HUDEP-2 (cell line): ENCODE measurements around the gene AKT1.

Experiments used
- DNase-seq, 76 experiments: peaks; one replicate each; lab custom pipeline; 2025; ENCODE audit not compliant: unreplicated experiment in 76 of 76; lab: John Stamatoyannopoulos, UW

The AKT1 gene

DNA sequence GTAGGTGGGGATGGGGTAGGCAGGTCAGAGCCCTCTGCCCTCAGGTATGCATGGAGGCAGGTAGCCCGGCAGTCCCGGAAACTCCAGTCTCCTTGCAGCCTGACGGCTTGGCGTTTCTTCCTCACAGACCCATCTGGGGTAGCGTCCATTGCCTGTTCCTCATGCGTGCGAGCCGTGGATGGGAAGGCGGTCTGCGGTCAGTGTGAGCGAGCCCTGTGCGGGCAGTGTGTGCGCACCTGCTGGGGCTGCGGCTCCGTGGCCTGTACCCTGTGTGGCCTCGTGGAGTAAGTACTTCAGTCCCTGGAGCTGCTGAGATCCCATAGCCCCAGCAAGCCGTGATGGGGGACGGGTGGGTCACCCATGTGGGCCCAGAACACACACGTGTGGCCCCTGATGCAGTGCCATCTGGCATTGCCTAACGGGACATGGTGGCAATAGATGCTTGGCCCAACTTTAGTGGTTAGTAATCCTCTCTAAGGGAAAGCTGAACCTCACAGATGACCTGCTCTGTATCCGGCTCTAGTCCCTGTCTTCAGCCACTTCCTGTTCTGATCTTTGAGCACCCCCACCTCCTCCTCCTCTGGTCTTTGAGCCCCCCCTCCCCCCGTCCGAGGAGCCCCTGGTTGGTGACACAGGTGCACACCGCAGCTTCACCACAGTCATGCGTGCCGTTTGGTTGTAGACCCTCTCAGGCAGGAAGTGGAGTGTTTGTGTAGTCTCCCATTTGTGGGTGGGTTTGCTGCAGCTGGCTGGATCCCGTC, 38.9 kb downstream of the AKT1 start:
- DNase-seq, result no peak

DNA sequence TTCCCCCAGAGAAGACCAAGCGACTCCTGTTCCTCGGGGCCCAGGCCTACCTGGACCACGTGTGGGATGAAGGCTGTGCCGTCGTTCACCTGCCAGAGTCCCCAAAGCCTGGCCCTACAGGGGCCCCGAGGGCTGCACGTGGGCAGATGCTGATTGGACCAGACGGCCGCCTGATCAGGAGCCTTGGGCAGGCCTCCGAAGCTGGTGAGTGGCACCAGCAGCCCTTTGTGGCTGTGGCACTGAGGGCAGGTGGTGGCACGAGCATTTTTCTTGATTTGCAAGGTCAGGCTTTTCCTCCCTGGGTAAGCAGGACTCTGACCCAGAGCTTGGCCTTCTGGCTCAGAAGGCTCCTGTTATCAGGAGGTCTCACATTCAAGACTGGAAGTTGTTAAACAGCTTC, 39.9 kb downstream of the AKT1 start:
- no peak for DNase-seq

DNA sequence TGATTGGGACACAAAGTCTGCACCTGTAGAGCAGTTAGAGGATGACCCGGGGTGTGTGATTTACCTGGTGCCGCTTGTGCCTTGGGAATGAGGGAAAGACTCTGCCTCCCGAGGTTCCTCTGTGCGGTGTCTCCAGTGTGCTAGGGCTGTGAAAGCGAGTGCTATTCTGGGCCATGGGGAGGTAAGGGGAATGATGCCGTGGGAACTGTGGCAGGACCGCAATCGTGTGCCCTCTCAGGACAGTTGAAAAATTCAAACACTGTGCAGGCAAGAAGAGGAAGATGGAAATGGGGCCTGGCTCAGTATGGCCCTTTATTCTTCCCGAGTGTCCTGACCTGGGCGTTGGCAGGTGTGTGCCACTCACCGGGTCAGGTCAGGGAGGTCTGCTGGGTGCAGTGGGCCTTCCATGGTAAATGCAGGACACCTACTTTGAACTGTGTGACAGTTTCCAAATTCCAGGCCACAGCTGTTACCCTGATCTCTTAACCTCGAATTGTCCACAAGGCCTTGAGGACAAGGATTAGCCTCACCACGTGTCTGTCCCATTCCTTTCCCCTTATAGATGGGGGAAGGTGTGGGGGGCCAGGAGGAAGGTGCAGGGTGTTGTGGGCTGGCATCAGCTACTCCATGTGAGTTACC, 41.2 kb downstream of the AKT1 start:
- DNase-seq, result no peak

DNA sequence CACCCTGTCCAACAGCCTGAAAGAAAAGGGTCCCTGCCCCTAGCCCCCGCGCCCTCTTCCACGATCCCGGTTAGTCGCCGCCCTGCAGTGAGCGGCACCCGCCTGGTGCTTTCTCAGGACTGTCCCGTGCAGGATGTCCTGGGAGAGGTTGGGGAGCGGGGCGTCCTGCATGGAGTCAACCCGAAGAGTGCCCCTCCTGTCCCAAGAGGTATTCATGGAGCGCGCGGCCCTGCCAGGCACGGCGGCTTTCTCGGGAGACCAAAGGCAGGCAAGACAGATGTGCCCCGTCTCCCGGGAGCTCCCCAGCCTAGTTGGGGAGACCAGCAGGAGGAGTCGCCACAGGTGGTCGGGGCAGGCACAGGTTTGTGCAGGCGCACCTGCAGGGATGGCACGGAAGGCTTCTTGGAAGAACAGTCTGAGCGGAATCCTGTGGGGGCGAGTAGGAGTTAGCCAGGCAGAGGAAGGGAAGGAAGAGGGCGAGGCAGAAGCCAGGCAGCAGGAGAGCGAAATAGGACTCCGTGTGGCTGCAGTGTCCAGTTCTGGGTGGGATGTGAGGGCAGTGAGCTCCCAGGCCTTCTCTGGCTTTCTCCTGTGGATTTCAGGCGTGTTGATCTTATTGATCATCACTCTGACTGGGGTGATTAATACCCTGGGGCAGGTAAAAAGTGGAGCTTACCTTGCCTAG, 41.9 kb downstream of the AKT1 start:
- DNase-seq, result peak in 1 of 76 experiments; percentile 12

- peak in 75 of 76 experiments; percentile 79 to 100 (median 99) for DNase-seq
These were observed 42.6 kb downstream of the AKT1 start, which contains the start of gene SIVA1 for GRCh38 chr14:104752735-104753527. Gene SIVA1 (plus strand): TSS chr14:104753147. CDS start chr14:104753202, 55 bp downstream.

- peak in 2 of 76 experiments; percentile 58 to 93 for DNase-seq
These were observed 43.2 kb downstream of the AKT1 start for GRCh38 chr14:104752423-104752734.

GRCh38 chr14:104751539-104752422, 43.8 kb downstream of the AKT1 start:
- DNase-seq, result no peak

- DNase-seq, result peak in 20 of 76 experiments; percentile 6 to 36 (median 20)
These were observed 44.8 kb downstream of the AKT1 start for GRCh38 chr14:104750753-104751057.

GRCh38 chr14:104750056-104750752, 45.3 kb downstream of the AKT1 start:
- no peak for DNase-seq

GRCh38 chr14:104749111-104749649, 46.4 kb downstream of the AKT1 start:
- DNase-seq, result no peak

DNA sequence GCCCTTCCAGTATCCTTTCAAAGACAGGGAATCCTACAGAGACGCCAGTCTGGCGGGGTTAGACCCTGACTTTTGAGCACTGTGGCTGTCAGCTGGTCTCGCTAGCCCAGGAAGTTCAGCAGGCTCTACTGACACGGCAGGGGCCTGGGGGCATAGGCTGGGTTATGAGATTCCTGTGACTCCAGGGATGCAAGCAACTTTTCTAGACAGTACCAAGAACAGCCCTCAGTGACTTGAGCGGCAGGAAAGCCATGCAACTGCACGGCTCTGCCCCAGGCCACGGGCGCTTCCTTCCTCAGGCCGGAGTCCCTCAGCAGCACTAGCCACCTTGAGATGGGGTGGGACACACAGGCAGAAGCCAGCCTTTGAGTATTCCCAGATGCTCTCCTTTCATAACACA, 47.7 kb downstream of the AKT1 start:
- DNase-seq, result no peak

- no peak for DNase-seq
These were observed 48.5 kb downstream of the AKT1 start for GRCh38 chr14:104746934-104747481.

DNA sequence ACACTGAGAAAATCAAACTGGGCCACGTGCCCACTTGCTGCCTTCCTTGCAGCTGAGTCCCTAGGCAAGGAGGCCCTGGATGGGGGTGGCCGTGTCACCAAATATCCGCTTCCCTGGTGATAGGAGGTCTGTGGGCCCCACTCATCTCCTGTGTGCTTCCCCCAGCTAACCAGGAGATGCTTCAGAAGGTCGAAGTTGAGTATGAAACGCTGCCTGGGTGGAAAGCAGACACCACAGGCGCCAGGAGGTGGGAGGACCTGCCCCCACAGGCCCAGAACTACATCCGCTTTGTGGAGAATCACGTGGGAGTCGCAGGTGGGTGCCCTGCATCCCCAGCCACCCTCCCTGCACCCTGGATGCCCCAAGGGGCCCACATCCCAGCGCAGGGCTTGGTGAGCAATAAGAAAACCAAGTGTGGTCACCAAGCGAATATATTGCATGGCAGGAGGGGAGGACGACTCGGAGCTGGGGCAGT, 49.4 kb downstream of the AKT1 start:
- DNase-seq, result no peak

DNA sequence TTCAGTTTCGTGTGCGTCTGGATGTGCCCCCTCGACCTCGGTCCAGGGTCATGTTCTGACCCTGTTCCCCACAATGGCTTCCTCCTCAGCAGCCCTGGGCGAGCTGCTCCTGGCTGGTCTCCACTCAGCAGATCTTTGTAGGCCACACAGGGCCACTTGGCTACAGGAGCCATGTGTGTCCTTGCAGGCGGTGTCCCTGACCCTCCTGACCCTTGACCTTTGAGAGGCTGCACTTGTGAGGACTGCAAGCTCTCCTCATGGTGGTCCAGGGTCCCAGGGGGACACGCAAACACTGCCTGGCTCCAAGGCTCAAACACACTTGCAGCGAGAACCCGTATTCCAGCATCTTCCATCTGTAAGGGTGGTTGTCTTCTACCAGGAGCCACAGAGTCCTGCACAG, 50.1 kb downstream of the AKT1 start:
- no peak for DNase-seq

- DNase-seq, result no peak
These were observed 51.1 kb downstream of the AKT1 start for GRCh38 chr14:104744484-104744883.

DNA sequence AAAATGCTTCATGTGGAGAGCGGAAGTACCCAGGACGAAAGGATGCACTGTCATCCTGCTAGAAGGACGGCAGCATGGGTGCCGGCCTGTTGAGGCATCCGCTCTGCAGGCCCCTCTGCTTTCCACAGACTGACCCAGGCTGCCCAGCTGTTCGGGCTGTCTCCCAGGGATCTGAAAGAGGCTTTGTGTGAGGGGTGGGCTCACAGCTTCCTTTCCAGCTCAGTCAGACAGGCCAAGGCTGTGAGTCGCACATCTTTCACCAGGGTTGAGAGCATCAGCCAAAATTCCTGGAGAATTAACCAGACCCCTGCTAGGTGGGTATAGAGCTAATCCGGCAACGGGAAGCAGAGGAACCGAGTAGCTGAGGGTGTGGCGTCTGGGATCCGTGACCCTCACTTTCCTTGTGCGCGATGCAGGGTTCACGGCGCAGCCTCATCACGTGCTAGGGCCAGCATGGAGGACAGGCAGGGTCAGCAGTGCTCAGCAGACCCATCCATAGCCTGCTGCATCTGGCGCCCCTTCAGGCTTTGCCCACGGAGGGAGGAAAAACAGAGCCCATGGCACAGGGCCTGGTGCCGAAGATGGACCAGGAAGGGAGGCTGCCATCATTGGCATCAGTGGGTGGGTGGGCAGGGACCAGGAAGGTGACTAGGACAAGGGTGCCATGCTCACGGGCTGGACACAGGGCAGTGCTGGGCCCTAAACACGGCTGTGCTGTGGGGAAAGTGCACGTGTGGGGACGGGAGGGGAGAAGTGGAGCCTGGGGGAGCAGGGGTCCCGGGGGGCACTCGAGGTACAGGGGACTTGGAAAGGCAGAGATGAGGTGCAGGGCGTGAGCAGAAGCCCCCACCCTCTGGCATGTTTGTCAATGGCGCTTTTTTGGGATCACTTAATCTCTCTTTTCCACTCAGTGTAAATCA, 51.8 kb downstream of the AKT1 start:
- DNase-seq, result no peak

GRCh38 chr14:104742586-104743455, 52.7 kb downstream of the AKT1 start:
- no peak for DNase-seq
